ENCODE data around the gene HCFC2. TPM values are rescaled to one million over a fixed set of nuclear protein-coding genes. Genes with fewer than 3 reads are reported as not detected.

HCFC2 gene
- total RNA-seq, 1 donor from 2014 or later = 28.7 TPM

- intact Hi-C loops (cut with DNase I) = no loop called here
- H3K27ac ChIP-seq = no peak overlapping the region
- no peaks in the 10 kb centered on the region for H3K27me3 ChIP-seq
- H3K9me3 ChIP-seq = no peaks in the 10 kb centered on the region
- TF ChIP-seq POLR2A (IDR thresholded peaks at IDR 0.05) (no peak), POLR2AphosphoS5 (IDR thresholded peaks at IDR 0.05; ENCODE audit: insufficient read depth in 1 of 2, low read depth in 1 of 2) (no peak)
- TF ChIP-seq, protein P1, sequence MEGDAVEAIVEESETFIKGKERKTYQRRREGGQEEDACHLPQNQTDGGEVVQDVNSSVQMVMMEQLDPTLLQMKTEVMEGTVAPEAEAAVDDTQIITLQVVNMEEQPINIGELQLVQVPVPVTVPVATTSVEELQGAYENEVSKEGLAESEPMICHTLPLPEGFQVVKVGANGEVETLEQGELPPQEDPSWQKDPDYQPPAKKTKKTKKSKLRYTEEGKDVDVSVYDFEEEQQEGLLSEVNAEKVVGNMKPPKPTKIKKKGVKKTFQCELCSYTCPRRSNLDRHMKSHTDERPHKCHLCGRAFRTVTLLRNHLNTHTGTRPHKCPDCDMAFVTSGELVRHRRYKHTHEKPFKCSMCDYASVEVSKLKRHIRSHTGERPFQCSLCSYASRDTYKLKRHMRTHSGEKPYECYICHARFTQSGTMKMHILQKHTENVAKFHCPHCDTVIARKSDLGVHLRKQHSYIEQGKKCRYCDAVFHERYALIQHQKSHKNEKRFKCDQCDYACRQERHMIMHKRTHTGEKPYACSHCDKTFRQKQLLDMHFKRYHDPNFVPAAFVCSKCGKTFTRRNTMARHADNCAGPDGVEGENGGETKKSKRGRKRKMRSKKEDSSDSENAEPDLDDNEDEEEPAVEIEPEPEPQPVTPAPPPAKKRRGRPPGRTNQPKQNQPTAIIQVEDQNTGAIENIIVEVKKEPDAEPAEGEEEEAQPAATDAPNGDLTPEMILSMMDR (IDR thresholded peaks at IDR 0.05) = no peak
- peaks cover 5% of the 10 kb centered on the region for H3K4me1 ChIP-seq
- no peak overlapping the region for H3K4me3 ChIP-seq
- DNase-seq (ENCODE audit: extremely low spot score in 2 of 2) = no peak
- peaks cover 0 to 41% of the 10 kb centered on the region in 2 donors for H3K36me3 ChIP-seq
Measured at GRCh38 chr12:104080764-104081163, 16.4 kb downstream of the HCFC2 start.

GRCh38 chr12:104083769-104084475 is 19.6 kb downstream of the HCFC2 start:
- TF ChIP-seq POLR2AphosphoS5 (IDR thresholded peaks at IDR 0.05; ENCODE audit: insufficient read depth in 1 of 2, low read depth in 1 of 2) = no peak
- TF ChIP-seq, protein P1 (IDR thresholded peaks at IDR 0.05) = no peak
- no peak for TF ChIP-seq POLR2A (IDR thresholded peaks at IDR 0.05)
- Histone ChIP-seq H3K27ac (no peak overlapping the region), H3K4me1 (no peaks in the 10 kb centered on the region), H3K27me3 (no peaks in the 10 kb centered on the region), H3K9me3 (no peaks in the 10 kb centered on the region), H3K36me3 (peaks cover 0 to 52% of the 10 kb centered on the region in 2 donors), H3K4me3 (no peak overlapping the region)
- intact Hi-C loops (cut with DNase I) = no loop called here
- no peak for DNase-seq (ENCODE audit: extremely low spot score in 2 of 2)

GRCh38 chr12:104090685-104091084 is 26.4 kb downstream of the HCFC2 start:
- no peak for DNase-seq (ENCODE audit: extremely low spot score in 2 of 2)
- Histone ChIP-seq H3K27me3 (no peaks in the 10 kb centered on the region), H3K4me3 (no peak overlapping the region), H3K4me1 (no peaks in the 10 kb centered on the region), H3K27ac (no peak overlapping the region), H3K36me3 (peaks cover 0 to 61% of the 10 kb centered on the region in 2 donors), H3K9me3 (no peaks in the 10 kb centered on the region)
- intact Hi-C loops (cut with DNase I) = no loop called here
- no peak for TF ChIP-seq POLR2AphosphoS5 (IDR thresholded peaks at IDR 0.05; ENCODE audit: insufficient read depth in 1 of 2, low read depth in 1 of 2)
- TF ChIP-seq, protein P1 (IDR thresholded peaks at IDR 0.05) = no peak
- TF ChIP-seq POLR2A (IDR thresholded peaks at IDR 0.05) = no peak

GRCh38 chr12:104091136-104091535 is 26.8 kb downstream of the HCFC2 start:
- Histone ChIP-seq H3K36me3 (peaks cover 0 to 66% of the 10 kb centered on the region in 2 donors), H3K4me3 (no peak overlapping the region), H3K27me3 (no peaks in the 10 kb centered on the region), H3K27ac (no peak overlapping the region), H3K9me3 (no peaks in the 10 kb centered on the region), H3K4me1 (no peaks in the 10 kb centered on the region)
- DNase-seq (ENCODE audit: extremely low spot score in 2 of 2) = no peak
- intact Hi-C loops (cut with DNase I) = no loop called here
- TF ChIP-seq POLR2AphosphoS5 (IDR thresholded peaks at IDR 0.05; ENCODE audit: insufficient read depth in 1 of 2, low read depth in 1 of 2) (no peak), POLR2A (IDR thresholded peaks at IDR 0.05) (no peak)
- TF ChIP-seq, protein P1 (IDR thresholded peaks at IDR 0.05) = no peak

- peaks cover 0 to 54% of the 10 kb centered on the region in 2 donors for H3K36me3 ChIP-seq
Measured at GRCh38 chr12:104094284-104094683, 30.0 kb downstream of the HCFC2 start.

More at GRCh38 chr12:104094284-104094683, 30.0 kb downstream of the HCFC2 start:
- no peak for TF ChIP-seq POLR2A (IDR thresholded peaks at IDR 0.05)
- TF ChIP-seq POLR2AphosphoS5 (IDR thresholded peaks at IDR 0.05; ENCODE audit: insufficient read depth in 1 of 2, low read depth in 1 of 2) = no peak
- TF ChIP-seq, protein P1 (IDR thresholded peaks at IDR 0.05) = no peak
- no peaks in the 10 kb centered on the region for H3K27me3 ChIP-seq
- H3K27ac ChIP-seq = no peak overlapping the region
- intact Hi-C loops (cut with DNase I) = no loop called here
- DNase-seq (ENCODE audit: extremely low spot score in 2 of 2) = no peak
- H3K4me3 ChIP-seq = no peak overlapping the region
- no peaks in the 10 kb centered on the region for H3K9me3 ChIP-seq
- no peaks in the 10 kb centered on the region for H3K4me1 ChIP-seq
